CD4-positive, CD25-positive, alpha-beta regulatory T cell (primary cell): ENCODE measurements around the gene MST1. TPM values are rescaled to one million over a fixed set of nuclear protein-coding genes. Genes with fewer than 3 reads are reported as not detected.
A peak's percentile ranks its signal among the peaks of the same experiment; 100 is the strongest.

ENCODE experiments used
- ATAC-seq, 2 donors: fragments of 150-1000 bp; cut with Tn5 transposase; one replicate each; pipeline ENCODE4 v1.10.0; 2021; ENCODE audit warnings: low read depth in 2 of 2, moderate number of reproducible peaks in 2 of 2, moderate library complexity in 1 of 2
- DNase-seq, 3 donors: peaks; one replicate each; pipeline versions ENCODE4 v3.0.0 to v3.0.0-alpha.2; 2012 to 2022; ENCODE audit warnings: mixed read lengths in 1 of 3
- H3K27ac ChIP-seq: one replicate; pipeline ENCODE4 v1.7.0; 2013; ENCODE audit warnings: mild to moderate bottlenecking, low read length; ENCODE audit not compliant: insufficient read depth, poor library complexity, severe bottlenecking
- H3K27me3 ChIP-seq: one replicate; pipeline ENCODE4 v1.7.0; 2013; ENCODE audit warnings: low read length; ENCODE audit not compliant: control insufficient read depth, insufficient read depth
- H3K36me3 ChIP-seq: one replicate; pipeline ENCODE4 v1.7.0; 2013; ENCODE audit warnings: mild to moderate bottlenecking, low read length, moderate library complexity; ENCODE audit not compliant: control insufficient read depth, insufficient read depth
- H3K4me1 ChIP-seq: 2 replicates; pipeline ENCODE4 v1.7.0; 2013; ENCODE audit warnings: mild to moderate bottlenecking, low read length; ENCODE audit not compliant: insufficient read depth, control insufficient read depth, poor library complexity, severe bottlenecking
- H3K4me3 ChIP-seq: one replicate; pipeline ENCODE4 v1.7.0; 2013; ENCODE audit warnings: low read depth, mild to moderate bottlenecking, low read length, moderate library complexity
- H3K9me3 ChIP-seq, 2 experiments: 1 replicate in 1 of 2; 2 replicates in 1 of 2; pipeline ENCODE4 v1.7.0; 2013; ENCODE audit warnings: low read length in 2 of 2, mild to moderate bottlenecking in 1 of 2, moderate library complexity in 1 of 2; ENCODE audit not compliant: control insufficient read depth in 2 of 2
- H3K27ac Mint-ChIP-seq, 3 donors: one replicate each; pipeline ENCODE4 v1.8.0; 2020 to 2022; ENCODE audit warnings: mild to moderate bottlenecking in 3 of 3, mixed read lengths in 3 of 3, moderate library complexity in 2 of 3
- H3K27me3 Mint-ChIP-seq: one replicate; pipeline ENCODE4 v1.8.0; 2022; ENCODE audit warnings: mild to moderate bottlenecking, mixed read lengths
- H3K36me3 Mint-ChIP-seq: one replicate; pipeline ENCODE4 v1.8.0; 2020; ENCODE audit warnings: mixed read lengths
- H3K4me1 Mint-ChIP-seq, 4 donors: one replicate each; pipeline ENCODE4 v1.8.0; 2020 to 2022; ENCODE audit warnings: mixed read lengths in 4 of 4, mild to moderate bottlenecking in 1 of 4
- H3K4me3 Mint-ChIP-seq, 4 donors: one replicate each; pipeline ENCODE4 v1.8.0; 2020 to 2022; ENCODE audit warnings: mild to moderate bottlenecking in 4 of 4, mixed read lengths in 4 of 4, moderate library complexity in 3 of 4
- H3K9me3 Mint-ChIP-seq, 7 donors: one replicate each; pipeline ENCODE4 v1.8.0; 2020 to 2022; ENCODE audit warnings: mixed read lengths in 7 of 7, mild to moderate bottlenecking in 3 of 7, moderate library complexity in 2 of 7
- polyA plus RNA-seq, 4 donors: library from polyadenylated mRNA; unstranded; fragments of 300-500 nt; fragmentation: Illumina TruSeq; gene quantifications; one replicate each; pipeline ENCODE4 v1.2.3, GENCODE V29; 2021
- total RNA-seq: library from RNA; stranded (reverse); gene quantifications from one replicate; pipeline ENCODE4 v1.2.3, GENCODE V29; 2022

The MST1 gene
- total and polyA plus RNA-seq, 5 donors from 2014 or later, result 0.76 to 4.1 (median 1.1) TPM

GRCh38 chr3:49712166-49712565 lies 22.9 kb upstream of the MST1 start:
- Mint-ChIP-seq H3K36me3 (peaks cover 15% of the 10 kb centered on the region), H3K9me3 (no peaks in the 10 kb centered on the region), H3K4me3 (no peak overlapping the region), H3K4me1 (peaks cover 0 to 6% (median 1%) of the 10 kb centered on the region in 4 donors), H3K27ac (no peak overlapping the region), H3K27me3 (no peaks in the 10 kb centered on the region)
- peaks cover 7% of the 10 kb centered on the region for H3K4me1 ChIP-seq
- DNase-seq (no peak), ATAC-seq (no peak)
- H3K27ac ChIP-seq, result no peak overlapping the region
- H3K36me3 ChIP-seq, result no peaks in the 10 kb centered on the region
- no peaks in the 10 kb centered on the region for H3K9me3 ChIP-seq
- H3K27me3 ChIP-seq, result no peaks in the 10 kb centered on the region
- no peak overlapping the region for H3K4me3 ChIP-seq

GRCh38 chr3:49711489-49711888 lies 22.2 kb upstream of the MST1 start:
- H3K4me1 Mint-ChIP-seq, result peaks cover 0 to 6% (median 1%) of the 10 kb centered on the region in 4 donors
- Histone ChIP-seq H3K4me3 (no peak overlapping the region), H3K36me3 (no peaks in the 10 kb centered on the region), H3K4me1 (peaks cover 7% of the 10 kb centered on the region), H3K27me3 (no peaks in the 10 kb centered on the region), H3K27ac (no peak overlapping the region), H3K9me3 (no peaks in the 10 kb centered on the region)
- H3K27me3 Mint-ChIP-seq, result no peaks in the 10 kb centered on the region
- H3K27ac Mint-ChIP-seq, result peak overlapping the region in 1 of 3 donors; percentile 50
- no peak overlapping the region for H3K4me3 Mint-ChIP-seq
- H3K36me3 Mint-ChIP-seq, result peaks cover 18% of the 10 kb centered on the region
- no peak for ATAC-seq
- H3K9me3 Mint-ChIP-seq, result peaks cover 0 to 1% (median 0%) of the 10 kb centered on the region in 7 donors
- DNase-seq, result no peak

- peaks cover 0 to 6% (median 1%) of the 10 kb centered on the region in 4 donors for H3K4me1 Mint-ChIP-seq
- no peak for DNase-seq
- no peaks in the 10 kb centered on the region for H3K9me3 ChIP-seq
- H3K4me3 Mint-ChIP-seq, result no peak overlapping the region
- H3K9me3 Mint-ChIP-seq, result peaks cover 0 to 1% (median 0%) of the 10 kb centered on the region in 7 donors
- no peak overlapping the region for H3K4me3 ChIP-seq
- H3K27ac Mint-ChIP-seq, result no peak overlapping the region
- H3K27me3 ChIP-seq, result no peaks in the 10 kb centered on the region
- peaks cover 18% of the 10 kb centered on the region for H3K36me3 Mint-ChIP-seq
- H3K27ac ChIP-seq, result no peak overlapping the region
- peaks cover 7% of the 10 kb centered on the region for H3K4me1 ChIP-seq
- H3K36me3 ChIP-seq, result peaks cover 3% of the 10 kb centered on the region
- H3K27me3 Mint-ChIP-seq, result no peaks in the 10 kb centered on the region
- no peak for ATAC-seq
Measured at GRCh38 chr3:49709852-49710251, 20.6 kb upstream of the MST1 start.

GRCh38 chr3:49707113-49707480 lies 17.8 kb upstream of the MST1 start:
- no peak for DNase-seq
- Mint-ChIP-seq H3K27ac (peak overlapping the region in 1 of 3 donors; percentile 42), H3K9me3 (peaks cover 0 to 1% (median 0%) of the 10 kb centered on the region in 7 donors), H3K4me1 (peaks cover 0 to 5% (median 1%) of the 10 kb centered on the region in 4 donors), H3K4me3 (no peak overlapping the region), H3K36me3 (peaks cover 22% of the 10 kb centered on the region), H3K27me3 (no peaks in the 10 kb centered on the region)
- Histone ChIP-seq H3K9me3 (no peaks in the 10 kb centered on the region), H3K4me1 (no peaks in the 10 kb centered on the region), H3K27ac (no peak overlapping the region), H3K4me3 (no peak overlapping the region), H3K36me3 (peaks cover 11% of the 10 kb centered on the region), H3K27me3 (no peaks in the 10 kb centered on the region)
- no peak for ATAC-seq

GRCh38 chr3:49706456-49707112 lies 17.3 kb upstream of the MST1 start:
- no peak for DNase-seq
- H3K36me3 ChIP-seq, result peaks cover 16% of the 10 kb centered on the region
- peak overlapping the region in 2 of 3 donors; percentile 26 to 42 for H3K27ac Mint-ChIP-seq

GRCh38 chr3:49705390-49705960 lies 16.2 kb upstream of the MST1 start:
- H3K36me3 Mint-ChIP-seq, result peaks cover 16% of the 10 kb centered on the region
- no peaks in the 10 kb centered on the region for H3K4me1 ChIP-seq
- H3K36me3 ChIP-seq, result peaks cover 22% of the 10 kb centered on the region
- peaks cover 0 to 5% (median 0%) of the 10 kb centered on the region in 4 donors for H3K4me1 Mint-ChIP-seq
- H3K9me3 Mint-ChIP-seq, result peaks cover 0 to 1% (median 0%) of the 10 kb centered on the region in 7 donors
- H3K27ac ChIP-seq, result no peak overlapping the region
- no peak for ATAC-seq
- H3K27me3 Mint-ChIP-seq, result no peaks in the 10 kb centered on the region
- H3K27me3 ChIP-seq, result no peaks in the 10 kb centered on the region
- DNase-seq, result no peak
- no peak overlapping the region for H3K4me3 ChIP-seq
- H3K4me3 Mint-ChIP-seq, result no peak overlapping the region
- H3K9me3 ChIP-seq, result no peaks in the 10 kb centered on the region
- peak overlapping the region in 1 of 3 donors; percentile 63 for H3K27ac Mint-ChIP-seq

More at GRCh38 chr3:49706456-49707112, 17.3 kb upstream of the MST1 start:
- H3K9me3 Mint-ChIP-seq, result peaks cover 0 to 1% (median 0%) of the 10 kb centered on the region in 7 donors
- Histone ChIP-seq H3K27me3 (no peaks in the 10 kb centered on the region), H3K27ac (no peak overlapping the region), H3K4me1 (no peaks in the 10 kb centered on the region), H3K9me3 (no peaks in the 10 kb centered on the region), H3K4me3 (no peak overlapping the region)
- peaks cover 0 to 5% (median 1%) of the 10 kb centered on the region in 4 donors for H3K4me1 Mint-ChIP-seq
- H3K36me3 Mint-ChIP-seq, result peaks cover 19% of the 10 kb centered on the region
- no peak overlapping the region for H3K4me3 Mint-ChIP-seq
- ATAC-seq, result no peak
- no peaks in the 10 kb centered on the region for H3K27me3 Mint-ChIP-seq

- ATAC-seq (no peak), DNase-seq (no peak)
- Mint-ChIP-seq H3K36me3 (peaks cover 19% of the 10 kb centered on the region), H3K4me1 (peaks cover 0 to 5% (median 0%) of the 10 kb centered on the region in 4 donors), H3K27me3 (no peaks in the 10 kb centered on the region), H3K4me3 (no peak overlapping the region), H3K9me3 (peaks cover 0 to 1% (median 0%) of the 10 kb centered on the region in 7 donors), H3K27ac (no peak overlapping the region)
- Histone ChIP-seq H3K27ac (no peak overlapping the region), H3K4me3 (no peak overlapping the region), H3K27me3 (no peaks in the 10 kb centered on the region), H3K4me1 (no peaks in the 10 kb centered on the region), H3K36me3 (peaks cover 22% of the 10 kb centered on the region), H3K9me3 (no peaks in the 10 kb centered on the region)
Measured at GRCh38 chr3:49704629-49705028, 15.4 kb upstream of the MST1 start.
